Mononuclear cell (primary cell): Measurements from ENCODE around the gene FBXL16. TPM values are rescaled to one million over a fixed set of nuclear protein-coding genes. Genes with fewer than 3 reads are reported as not detected.

Source experiments
- H3K27me3 ChIP-seq: 2 replicates; pipeline ENCODE4 v1.6.0; 2011; ENCODE audit warnings: low read length, control low read depth; ENCODE audit not compliant: insufficient read depth
- H3K4me1 ChIP-seq: 2 replicates; pipeline ENCODE4 v1.5.1; 2011; ENCODE audit warnings: mild to moderate bottlenecking, low read length, control low read depth; ENCODE audit not compliant: insufficient read depth
- H3K4me3 ChIP-seq: 2 replicates; pipeline ENCODE4 v1.5.1; 2011; ENCODE audit warnings: mild to moderate bottlenecking, low read length, moderate library complexity
- H3K9me3 ChIP-seq: 2 replicates; pipeline ENCODE4 v1.5.1; 2011; ENCODE audit warnings: low read depth, mild to moderate bottlenecking, control low read depth, low read length
- total RNA-seq: library from RNA; depleted of rRNA; stranded (reverse); fragments of >200 nt; gene quantifications from one replicate; pipeline ENCODE4 v1.2.3, GENCODE V29; 2012

FBXL16 gene
- total RNA-seq, 1 donor, result 1.7 TPM

DNA sequence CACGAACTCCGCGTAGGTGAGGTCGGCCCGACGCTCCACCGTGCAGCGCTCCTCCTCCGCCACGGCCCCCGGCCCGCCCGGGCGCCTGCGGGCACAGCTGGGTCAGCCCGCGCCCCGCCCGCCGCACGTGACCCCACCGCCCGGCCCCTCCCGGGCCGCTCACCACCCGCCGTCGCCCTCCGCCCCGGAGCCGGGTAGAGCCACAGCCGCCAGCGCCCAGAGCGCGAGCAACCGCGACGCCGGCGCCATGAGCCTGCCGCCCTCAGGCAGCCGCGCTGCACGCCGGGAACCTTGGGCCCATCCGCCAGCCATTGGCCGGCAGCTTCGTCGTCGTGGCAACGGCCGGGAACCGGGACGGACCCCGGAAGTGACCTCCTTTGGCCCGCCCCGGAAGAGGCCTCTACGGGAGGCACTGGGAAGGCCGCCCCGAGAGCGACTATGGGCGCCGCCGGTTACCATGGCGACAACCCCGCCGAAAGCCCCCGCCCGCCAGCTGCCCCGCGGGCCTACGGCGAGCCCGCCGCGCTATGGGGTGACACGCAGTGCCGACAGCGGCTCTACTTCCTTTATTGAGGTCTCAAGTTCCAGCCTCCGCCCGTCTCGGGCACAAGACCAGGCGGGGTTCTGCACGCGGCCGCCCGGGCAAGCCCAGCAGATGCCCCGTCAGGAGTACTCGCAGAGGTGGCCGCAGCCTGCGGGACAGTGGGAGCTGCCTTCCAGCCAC is 21.4 kb downstream of the FBXL16 start, which contains the start of gene JMJD8:
Gene JMJD8 (minus strand): TSS at position 264 of the 724 bp plus-strand sequence. CDS start 15 bp downstream, at position 249.
- no peaks in the 10 kb centered on the region for H3K9me3 ChIP-seq
- H3K27me3 ChIP-seq, result no peaks in the 10 kb centered on the region
- peak within 1 kb of the TSS; percentile 44 for H3K4me3 ChIP-seq
- peaks cover 54% of the 10 kb centered on the region for H3K4me1 ChIP-seq

DNA sequence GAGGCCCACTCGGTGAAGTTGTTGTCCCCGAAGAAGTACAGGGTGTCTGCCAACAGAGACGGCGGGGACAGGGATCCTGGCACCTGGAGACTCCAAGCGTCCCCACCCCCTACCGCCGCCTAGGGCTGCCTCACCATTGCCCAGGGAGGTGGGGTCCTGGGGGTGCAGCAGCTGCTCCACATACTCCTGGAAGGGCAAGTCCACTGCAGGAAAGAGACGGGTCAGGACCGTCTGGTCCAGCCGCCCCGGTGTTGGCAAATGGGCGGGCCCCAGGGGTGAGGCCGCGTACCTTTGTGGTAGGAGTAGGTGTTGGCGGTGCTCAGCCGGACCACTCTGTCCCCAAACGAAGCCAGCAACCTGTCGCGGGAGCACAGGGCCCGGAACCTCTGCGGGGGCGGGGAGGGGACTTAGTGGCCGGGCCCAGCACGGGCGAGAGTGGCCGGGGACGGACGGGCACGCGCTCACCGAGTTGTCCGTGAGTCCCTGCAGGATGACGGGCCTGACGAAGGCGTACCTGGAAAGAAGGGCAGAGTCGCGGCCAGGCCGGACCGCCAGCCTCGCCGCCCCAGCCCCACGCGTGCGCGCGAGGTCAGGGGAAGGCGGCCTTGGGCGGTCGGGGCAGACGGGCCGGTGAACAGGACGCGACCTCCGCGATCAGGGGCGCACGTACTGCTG is 22.1 kb downstream of the FBXL16 start:
- Histone ChIP-seq H3K4me3 (peak overlapping the region; percentile 44), H3K27me3 (no peaks in the 10 kb centered on the region), H3K9me3 (no peaks in the 10 kb centered on the region), H3K4me1 (peaks cover 52% of the 10 kb centered on the region)

DNA sequence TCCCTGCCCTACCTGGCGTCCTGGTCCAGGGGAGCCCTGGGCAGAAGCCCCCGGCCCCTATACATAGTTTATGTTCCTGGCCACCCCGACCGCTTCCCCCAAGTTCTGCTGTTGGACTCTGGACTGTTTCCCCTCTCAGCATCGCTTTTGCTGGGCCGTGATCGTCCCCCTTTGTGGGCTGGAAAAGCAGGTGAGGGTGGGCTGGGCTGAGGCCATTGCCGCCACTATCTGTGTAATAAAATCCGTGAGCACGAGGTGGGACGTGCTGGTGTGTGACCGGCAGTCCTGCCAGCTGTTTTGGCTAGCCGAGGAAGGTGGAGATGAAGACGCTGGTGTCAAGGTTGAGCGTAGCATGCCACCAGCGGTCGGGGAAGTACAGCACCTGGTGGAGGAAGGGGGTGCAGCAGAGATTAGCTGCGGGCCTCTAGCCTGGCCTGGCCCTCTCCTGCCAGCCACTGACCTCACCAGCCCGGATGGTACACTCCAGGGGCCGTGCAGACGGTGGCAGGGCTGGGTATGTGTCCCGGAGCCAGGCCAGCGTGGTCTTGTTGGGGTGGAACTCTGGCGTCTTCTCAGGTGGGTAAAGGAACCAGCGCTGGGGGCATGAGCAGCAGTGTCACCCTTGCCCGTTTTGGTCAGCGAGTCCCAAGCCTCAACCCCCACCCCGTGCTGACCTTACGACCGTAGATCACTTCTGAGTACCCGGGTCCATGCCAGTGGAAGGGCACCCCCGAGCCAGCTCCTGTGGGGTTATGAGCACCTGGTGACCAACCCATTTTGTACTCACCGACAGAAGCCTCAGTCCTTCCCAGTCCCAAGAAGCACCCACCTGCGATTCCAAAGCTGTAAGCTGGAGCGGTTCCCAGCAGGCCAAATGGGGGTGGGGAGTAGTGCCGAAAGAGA is 22.9 kb downstream of the FBXL16 start:
- no peak overlapping the region for H3K4me3 ChIP-seq
- H3K27me3 ChIP-seq, result no peaks in the 10 kb centered on the region
- H3K4me1 ChIP-seq, result peaks cover 52% of the 10 kb centered on the region
- H3K9me3 ChIP-seq, result no peaks in the 10 kb centered on the region

DNA sequence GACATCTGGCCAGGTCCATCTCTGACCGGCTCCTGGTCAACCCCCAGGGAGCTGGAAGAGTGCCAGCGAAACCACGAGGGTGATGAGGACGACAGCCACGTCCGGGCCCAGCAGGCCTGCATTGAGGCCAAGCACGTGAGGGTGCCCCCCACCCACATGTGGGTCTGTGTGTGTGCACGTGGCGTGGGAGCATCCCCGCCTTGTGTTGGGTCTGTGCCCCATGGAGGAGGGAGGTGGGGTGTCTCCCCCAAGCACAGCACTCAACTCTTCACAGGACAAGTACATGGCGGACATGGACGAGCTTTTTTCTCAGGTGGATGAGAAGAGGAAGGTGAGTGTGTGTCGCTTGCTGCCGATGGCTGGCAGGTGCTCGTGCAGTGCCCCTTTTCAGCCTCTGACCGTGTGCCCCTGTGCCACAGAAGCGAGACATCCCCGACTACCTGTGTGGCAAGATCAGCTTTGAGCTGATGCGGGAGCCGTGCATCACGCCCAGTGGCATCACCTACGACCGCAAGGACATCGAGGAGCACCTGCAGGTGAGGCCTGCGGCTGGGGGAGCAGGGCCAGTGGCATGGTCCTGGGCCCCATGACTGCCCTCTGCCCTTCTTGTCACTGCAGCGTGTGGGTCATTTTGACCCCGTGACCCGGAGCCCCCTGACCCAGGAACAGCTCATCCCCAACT is 23.7 kb downstream of the FBXL16 start:
- H3K4me3 ChIP-seq, result no peak overlapping the region

DNA sequence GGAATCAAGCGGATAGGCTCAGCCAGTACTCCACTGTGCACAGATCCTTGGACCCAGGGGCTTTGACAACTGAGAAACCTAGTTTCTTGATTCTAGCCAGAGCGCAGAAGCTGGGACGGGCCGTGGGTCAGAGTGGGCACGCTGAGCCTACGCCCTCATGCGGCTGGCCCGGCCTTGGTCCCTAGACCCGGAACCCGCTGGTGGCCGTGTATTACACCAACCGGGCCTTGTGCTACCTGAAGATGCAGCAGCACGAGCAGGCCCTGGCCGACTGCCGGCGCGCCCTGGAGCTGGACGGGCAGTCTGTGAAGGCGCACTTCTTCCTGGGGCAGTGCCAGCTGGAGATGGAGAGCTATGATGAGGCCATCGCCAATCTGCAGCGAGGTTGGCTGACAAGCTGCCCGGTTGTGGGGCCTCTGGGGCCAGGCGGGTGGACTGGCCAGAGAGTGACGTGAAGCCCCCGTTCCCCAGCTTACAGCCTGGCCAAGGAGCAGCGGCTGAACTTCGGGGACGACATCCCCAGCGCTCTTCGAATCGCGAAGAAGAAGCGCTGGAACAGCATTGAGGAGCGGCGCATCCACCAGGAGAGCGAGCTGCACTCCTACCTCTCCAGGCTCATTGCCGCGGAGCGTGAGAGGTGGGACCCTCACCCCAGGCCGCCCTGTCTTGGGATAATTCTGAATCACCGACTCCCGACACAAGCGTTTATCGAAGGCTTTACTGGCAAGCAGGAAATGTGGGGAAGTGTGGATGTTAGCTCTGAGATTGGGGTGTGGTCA is 24.4 kb downstream of the FBXL16 start:
- Histone ChIP-seq H3K27me3 (no peaks in the 10 kb centered on the region), H3K4me1 (peaks cover 52% of the 10 kb centered on the region), H3K4me3 (peak overlapping the region; percentile 72), H3K9me3 (no peaks in the 10 kb centered on the region)

More for the DNA sequence above, 23.7 kb downstream of the FBXL16 start:
- H3K4me1 ChIP-seq, result peaks cover 52% of the 10 kb centered on the region
- H3K27me3 ChIP-seq, result no peaks in the 10 kb centered on the region
- no peaks in the 10 kb centered on the region for H3K9me3 ChIP-seq

DNA sequence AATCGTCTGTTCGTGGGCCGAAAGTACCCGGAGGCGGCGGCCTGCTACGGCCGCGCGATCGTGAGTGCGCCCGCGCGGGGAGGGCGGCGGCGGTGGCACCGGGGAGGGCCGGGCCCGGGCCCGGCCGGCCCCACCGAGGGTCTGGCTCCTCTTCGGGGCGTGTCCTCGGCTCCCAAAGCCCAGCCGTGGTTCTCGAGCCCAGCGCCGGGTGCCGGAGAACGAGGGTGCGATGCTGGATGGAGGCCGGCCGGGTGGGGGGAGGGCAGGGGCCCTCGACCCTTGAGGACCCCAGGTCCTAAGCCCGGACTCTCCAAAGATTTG is 25.0 kb downstream of the FBXL16 start:
- H3K9me3 ChIP-seq, result no peaks in the 10 kb centered on the region
- peaks cover 52% of the 10 kb centered on the region for H3K4me1 ChIP-seq
- no peaks in the 10 kb centered on the region for H3K27me3 ChIP-seq
- H3K4me3 ChIP-seq, result peak overlapping the region; percentile 72

DNA sequence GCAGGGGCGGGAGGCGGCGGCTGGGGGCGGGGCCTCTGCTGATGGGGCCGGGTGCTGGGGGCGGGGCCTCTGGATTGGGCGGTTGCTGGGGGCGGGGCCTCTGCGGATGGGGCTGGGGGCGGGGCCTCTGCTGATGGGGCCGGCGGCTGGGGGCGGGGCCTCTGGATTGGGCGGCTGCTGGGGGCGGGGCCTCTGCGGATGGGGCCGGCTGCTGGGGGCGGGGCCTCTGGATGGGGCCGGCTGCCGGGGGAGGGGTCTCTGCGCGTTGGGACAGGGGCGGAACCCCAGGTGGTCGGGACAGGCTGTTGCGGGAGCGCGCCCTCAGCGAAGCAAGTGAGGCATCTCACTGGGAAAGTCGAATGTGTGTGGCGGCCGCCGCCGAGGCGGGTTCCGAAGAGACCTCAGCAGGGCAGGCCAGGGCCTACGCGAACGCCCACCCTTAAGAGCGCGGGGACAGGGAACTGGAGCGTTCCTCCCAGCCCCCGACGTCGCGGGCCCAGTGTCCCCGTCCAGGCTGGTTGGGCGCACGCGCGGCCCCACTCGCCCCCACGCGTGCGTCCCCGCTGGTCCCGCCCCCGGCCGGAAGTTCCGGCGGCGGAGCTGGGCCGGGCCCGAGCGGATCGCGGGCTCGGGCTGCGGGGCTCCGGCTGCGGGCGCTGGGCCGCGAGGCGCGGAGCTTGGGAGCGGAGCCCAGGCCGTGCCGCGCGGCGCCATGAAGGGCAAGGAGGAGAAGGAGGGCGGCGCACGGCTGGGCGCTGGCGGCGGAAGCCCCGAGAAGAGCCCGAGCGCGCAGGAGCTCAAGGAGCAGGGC is 25.6 kb downstream of the FBXL16 start, which contains the start of gene STUB1:
Gene STUB1 (plus strand): TSS at position 597 of the 811 bp plus-strand sequence. CDS start 116 bp downstream, at position 713.
- no peaks in the 10 kb centered on the region for H3K27me3 ChIP-seq
- H3K4me1 ChIP-seq, result peaks cover 51% of the 10 kb centered on the region
- peak within 1 kb of the TSS; percentile 72 for H3K4me3 ChIP-seq
- no peaks in the 10 kb centered on the region for H3K9me3 ChIP-seq

DNA sequence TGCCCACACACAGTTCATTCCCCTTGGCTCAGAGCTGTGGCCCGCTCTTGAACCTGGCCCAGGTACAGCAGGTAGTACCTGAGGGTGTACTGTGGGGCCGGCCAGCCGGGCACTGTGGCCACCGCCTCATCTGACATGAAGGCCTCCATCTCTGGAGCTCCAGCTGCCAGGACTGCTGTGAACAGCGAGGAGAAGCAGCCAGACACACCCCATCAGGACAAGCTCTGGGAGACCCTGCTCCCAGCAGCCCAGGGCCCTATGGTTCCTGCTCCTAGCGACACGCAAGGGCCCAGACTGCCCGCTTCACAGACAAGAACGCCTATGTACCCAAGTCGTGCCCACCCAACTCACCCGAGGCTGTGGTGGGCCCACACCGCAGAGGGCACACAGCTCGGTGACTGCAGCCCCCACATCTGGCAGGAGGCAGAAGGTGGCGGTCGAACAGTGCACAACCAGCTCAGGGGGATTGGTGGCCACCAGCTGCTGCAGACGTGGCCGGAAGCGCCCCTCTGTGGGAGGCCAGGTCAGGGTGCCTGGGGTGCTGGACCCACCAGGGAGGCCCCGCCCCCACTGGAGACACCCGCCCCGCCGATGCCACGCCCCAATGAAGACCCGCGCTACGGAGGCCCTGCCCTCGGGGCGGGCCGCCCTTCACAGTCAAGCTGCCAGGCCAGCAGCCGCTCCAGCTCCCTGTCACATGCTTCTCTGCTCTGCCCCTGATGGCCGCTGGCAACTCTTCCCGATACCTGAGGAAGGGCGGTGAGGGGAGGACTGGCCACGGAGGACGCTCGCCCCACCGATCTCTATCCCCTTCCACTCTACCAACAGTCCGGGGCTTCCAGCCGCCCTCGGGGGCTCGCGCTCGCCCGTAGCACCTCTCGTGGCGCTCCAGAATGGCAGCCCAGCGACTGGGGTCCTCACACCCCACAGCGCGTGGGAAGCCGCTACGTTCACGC is 26.5 kb downstream of the FBXL16 start:
- Histone ChIP-seq H3K4me1 (peaks cover 48% of the 10 kb centered on the region), H3K4me3 (peak overlapping the region; percentile 23)

DNA sequence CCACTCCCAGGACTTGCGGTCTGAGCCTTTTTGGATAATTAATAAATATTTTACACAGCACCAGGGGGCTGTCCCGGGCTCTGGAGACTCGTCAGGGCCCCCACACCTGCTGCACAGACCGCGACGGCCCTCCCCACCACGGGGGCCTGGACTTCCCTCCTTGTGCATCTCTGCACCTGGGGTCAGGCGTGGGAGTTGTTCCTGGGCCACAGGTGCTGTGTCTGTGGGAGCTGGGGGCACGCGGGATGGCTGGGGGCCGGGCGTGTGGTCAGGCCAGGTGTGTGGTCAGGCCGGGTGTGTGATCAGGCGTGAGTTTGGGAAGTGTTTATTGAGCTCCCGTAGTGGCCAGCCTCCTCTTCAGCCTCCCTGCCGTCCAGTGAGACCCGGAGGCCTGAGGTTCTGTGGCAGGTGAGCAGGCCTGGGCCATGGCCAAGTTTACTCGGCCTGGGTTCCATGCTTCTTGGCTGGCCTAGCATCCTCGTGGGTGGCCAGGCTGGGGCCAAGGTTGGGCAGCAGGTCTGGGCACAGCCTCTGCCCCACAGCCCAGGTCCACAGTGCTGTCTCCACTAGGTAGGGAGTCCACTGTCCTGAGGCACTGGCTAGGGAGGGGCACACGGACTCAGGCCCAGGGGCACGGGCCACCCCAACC is 27.3 kb downstream of the FBXL16 start:
- Histone ChIP-seq H3K9me3 (no peaks in the 10 kb centered on the region), H3K4me3 (no peak overlapping the region), H3K27me3 (no peaks in the 10 kb centered on the region), H3K4me1 (peaks cover 42% of the 10 kb centered on the region)

More for the DNA sequence above, 26.5 kb downstream of the FBXL16 start:
- no peaks in the 10 kb centered on the region for H3K9me3 ChIP-seq
- H3K27me3 ChIP-seq, result no peaks in the 10 kb centered on the region

DNA sequence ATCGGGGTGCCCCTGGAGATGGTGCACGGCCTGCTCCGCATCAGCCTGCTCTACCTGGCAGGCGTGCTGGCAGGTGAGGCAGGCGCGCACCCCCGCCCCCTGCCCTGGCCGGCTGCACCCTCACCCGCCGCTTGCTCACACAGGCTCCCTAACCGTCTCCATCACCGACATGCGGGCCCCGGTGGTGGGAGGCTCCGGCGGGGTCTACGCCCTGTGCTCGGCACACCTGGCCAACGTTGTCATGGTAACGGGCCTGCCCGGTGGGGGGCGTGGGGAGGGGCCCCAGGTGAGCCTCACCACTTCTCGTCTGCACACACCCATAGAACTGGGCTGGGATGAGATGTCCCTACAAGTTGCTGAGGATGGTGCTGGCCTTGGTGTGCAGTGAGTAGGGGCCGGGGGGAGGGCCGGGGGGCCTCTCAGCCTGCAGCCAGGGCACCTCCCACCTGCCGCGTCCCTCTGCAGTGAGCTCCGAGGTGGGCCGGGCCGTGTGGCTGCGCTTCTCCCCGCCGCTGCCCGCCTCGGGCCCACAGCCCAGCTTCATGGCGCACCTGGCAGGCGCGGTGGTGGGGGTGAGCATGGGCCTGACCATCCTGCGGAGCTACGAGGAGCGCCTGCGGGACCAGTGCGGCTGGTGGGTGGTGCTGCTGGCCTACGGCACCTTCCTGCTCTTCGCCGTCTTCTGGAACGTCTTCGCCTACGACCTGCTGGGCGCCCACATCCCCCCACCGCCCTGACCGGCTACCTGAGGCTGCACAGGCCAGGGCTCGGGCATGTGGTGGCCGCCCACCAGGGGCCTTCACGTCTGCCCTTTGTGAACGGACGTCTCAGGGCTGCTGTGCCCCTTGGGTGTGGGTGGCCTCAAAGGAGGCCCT is 28.0 kb downstream of the FBXL16 start:
- Histone ChIP-seq H3K9me3 (no peaks in the 10 kb centered on the region), H3K4me3 (no peak overlapping the region), H3K27me3 (no peaks in the 10 kb centered on the region), H3K4me1 (peaks cover 35% of the 10 kb centered on the region)

DNA sequence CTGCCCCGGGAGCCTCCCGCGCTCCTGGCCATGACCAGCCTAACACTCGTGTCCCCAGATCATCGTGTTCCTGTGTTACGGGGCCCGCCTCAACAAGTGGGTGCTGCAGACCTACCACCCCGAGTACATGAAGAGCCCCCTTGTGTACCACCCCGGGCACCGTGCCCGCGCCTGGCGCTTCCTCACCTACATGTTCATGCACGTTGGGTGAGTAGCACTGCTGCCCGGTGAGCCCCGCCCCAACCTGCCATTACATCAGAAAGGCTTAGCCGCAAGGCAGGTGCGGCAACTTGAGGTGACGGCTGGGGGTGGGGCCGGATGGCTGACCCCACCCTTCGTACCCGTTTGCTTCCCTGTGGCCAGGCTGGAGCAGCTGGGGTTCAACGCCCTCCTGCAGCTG is 28.7 kb downstream of the FBXL16 start:
- Histone ChIP-seq H3K9me3 (no peaks in the 10 kb centered on the region), H3K27me3 (no peaks in the 10 kb centered on the region), H3K4me3 (no peak overlapping the region), H3K4me1 (peaks cover 30% of the 10 kb centered on the region)
